ENCODE measurements around the gene C1orf167.

The C1orf167 gene

GRCh38 chr1:11729155-11729497 is 32.9 kb upstream of the C1orf167 start:
- TF ChIP-seq CTCF (IDR thresholded peaks at IDR 0.05; ENCODE audit: control insufficient read depth, extremely low read depth, insufficient read depth), result no peak

GRCh38 chr1:11729498-11730428 is 32.2 kb upstream of the C1orf167 start:
- H3K4me3 ChIP-seq (ENCODE audit: low read depth, low read length), result no peak overlapping the region
- DNase-seq (ENCODE audit: low read depth), result no peak
- no peak for TF ChIP-seq CTCF (IDR thresholded peaks at IDR 0.05; ENCODE audit: control insufficient read depth, extremely low read depth, insufficient read depth)

More at GRCh38 chr1:11729155-11729497, 32.9 kb upstream of the C1orf167 start:
- H3K4me3 ChIP-seq (ENCODE audit: low read depth, low read length), result no peak overlapping the region
- no peak for DNase-seq (ENCODE audit: low read depth)

GRCh38 chr1:11730429-11730891 is 31.5 kb upstream of the C1orf167 start:
- TF ChIP-seq CTCF (IDR thresholded peaks at IDR 0.05; ENCODE audit: control insufficient read depth, extremely low read depth, insufficient read depth), result no peak
- no peak overlapping the region for H3K4me3 ChIP-seq (ENCODE audit: low read depth, low read length)
- no peak for DNase-seq (ENCODE audit: low read depth)

- no peak for TF ChIP-seq CTCF (IDR thresholded peaks at IDR 0.05; ENCODE audit: control insufficient read depth, extremely low read depth, insufficient read depth)
- no peak for DNase-seq (ENCODE audit: low read depth)
- no peak overlapping the region for H3K4me3 ChIP-seq (ENCODE audit: low read depth, low read length)
Measured at GRCh38 chr1:11731691-11732283, 30.2 kb upstream of the C1orf167 start.

- no peak for DNase-seq (ENCODE audit: low read depth)
- TF ChIP-seq CTCF (IDR thresholded peaks at IDR 0.05; ENCODE audit: control insufficient read depth, extremely low read depth, insufficient read depth), result no peak
- no peak overlapping the region for H3K4me3 ChIP-seq (ENCODE audit: low read depth, low read length)
Measured at GRCh38 chr1:11733306-11733705, 28.7 kb upstream of the C1orf167 start.

- H3K4me3 ChIP-seq (ENCODE audit: low read depth, low read length), result peak overlapping the region; percentile 88
- no peak for DNase-seq (ENCODE audit: low read depth)
- TF ChIP-seq CTCF (IDR thresholded peaks at IDR 0.05; ENCODE audit: control insufficient read depth, extremely low read depth, insufficient read depth), result no peak
Measured at GRCh38 chr1:11735531-11735853, 26.5 kb upstream of the C1orf167 start.
